H1 (cell line): ENCODE measurements around the gene TMEM89. TPM values are rescaled to one million over a fixed set of nuclear protein-coding genes. Genes with fewer than 3 reads are reported as not detected.

ENCODE experiments used
- CHD7 ChIP-seq: fragments of 300-600 bp; sonication (generic); IDR thresholded peaks from 2 replicates; pipeline ENCODE4 v1.7.1; 2012; ENCODE audit warnings: low read length, moderate library complexity, mild to moderate bottlenecking, inconsistent platforms; ENCODE audit not compliant: insufficient replicate concordance
- MAFK ChIP-seq: IDR thresholded peaks from 2 replicates; pipeline ENCODE4 v1.6.1; 2012; ENCODE audit warnings: low read depth, mild to moderate bottlenecking, improper control_type of control experiment, low read length
- POLR2A ChIP-seq, 2 experiments: IDR thresholded peaks; 1 replicate in 1 of 2; 2 replicates in 1 of 2; pipeline ENCODE4 v1.6.1; 2011; ENCODE audit warnings: low read depth in 2 of 2, low read length in 2 of 2, mild to moderate bottlenecking in 2 of 2; ENCODE audit errors: control extremely low read depth in 1 of 2
- SP4 ChIP-seq: IDR thresholded peaks from 2 replicates; pipeline ENCODE4 v1.6.1; 2012; ENCODE audit warnings: low read length, inconsistent platforms
- polyA plus RNA-seq, 7 experiments: library from polyadenylated mRNA; depleted of rRNA in 3 of 7; stranded (reverse) in 5 of 7; unstranded in 2 of 7; fragments of >200 nt in 5 of 7; fragments of 200-250 nt in 2 of 7; gene quantifications; 1 replicate in 5 of 7; 2 replicates in 1 of 7; 4 replicates in 1 of 7; pipeline versions ENCODE4 v1.2.1 to v1.2.3, GENCODE V29; 2011 to 2013; ENCODE audit warnings: missing spikeins in 2 of 7, mixed read lengths in 2 of 7
- total RNA-seq: library from RNA; stranded (reverse); fragmentation: NEBNext Ultra II Directional; extraction: Animal tissue kit (Norgen Biotek cat#: 25700); gene quantifications from 2 replicates; pipeline ENCODE4 v1.2.1, GENCODE V29; 2021
- TF ChIP-seq, protein P1 (sequence below): IDR thresholded peaks from 2 replicates; pipeline ENCODE4 v1.6.1; 2012; ENCODE audit warnings: inconsistent platforms

Gene TMEM89
- total and polyA plus RNA-seq, 2 of the 8 experiments (the other 6 are each of a cell fraction or from before 2014, with no cell fraction given): not detected

DNA sequence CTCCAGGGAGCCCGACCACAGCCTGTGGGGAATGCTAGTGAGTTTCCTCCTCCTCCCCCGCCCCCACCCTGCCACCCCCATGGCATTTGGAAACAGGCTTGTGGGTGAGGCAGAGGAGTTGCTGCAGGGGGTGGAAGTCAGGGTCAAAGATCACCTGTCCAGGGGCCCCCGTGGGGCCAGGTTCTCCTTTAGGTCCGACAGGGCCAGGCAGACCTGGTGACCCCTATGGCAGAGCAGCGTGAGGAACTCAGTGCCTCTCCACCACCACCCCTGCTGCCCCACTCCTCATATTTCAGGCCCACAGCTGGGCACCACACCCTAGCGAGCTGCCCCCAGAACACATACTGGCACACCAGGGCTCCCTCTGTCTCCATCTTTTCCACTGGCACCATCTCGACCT is 49.1 kb downstream of the TMEM89 start (continued):
- no peak for TF ChIP-seq CHD7
- no peak for TF ChIP-seq MAFK
- TF ChIP-seq, protein P1, sequence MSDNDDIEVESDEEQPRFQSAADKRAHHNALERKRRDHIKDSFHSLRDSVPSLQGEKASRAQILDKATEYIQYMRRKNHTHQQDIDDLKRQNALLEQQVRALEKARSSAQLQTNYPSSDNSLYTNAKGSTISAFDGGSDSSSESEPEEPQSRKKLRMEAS: no peak
- no peak for TF ChIP-seq POLR2A (IDR thresholded peaks at IDR 0.05; ENCODE audit: control extremely low read depth in 1 of 2, low read depth in 2 of 2, low read length in 2 of 2)
- TF ChIP-seq SP4: no peak
